Stimulated activated CD4-positive, alpha-beta T cell treated with anti-CD3 and anti-CD28 coated beads, Interleukin-15, amount 100 ng/mL, for 24 hours (primary cell): ENCODE data around the gene COMMD7.
"Not testable (repeated sequence)": the region's sequence is repeated elsewhere in the genome, so short reads cannot be mapped to it uniquely, and the experiment has no call there.

Source experiments
- DNase-seq: peaks from one replicate; pipeline ENCODE4 v3.0.0-alpha.2; 2020

The COMMD7 gene

DNA sequence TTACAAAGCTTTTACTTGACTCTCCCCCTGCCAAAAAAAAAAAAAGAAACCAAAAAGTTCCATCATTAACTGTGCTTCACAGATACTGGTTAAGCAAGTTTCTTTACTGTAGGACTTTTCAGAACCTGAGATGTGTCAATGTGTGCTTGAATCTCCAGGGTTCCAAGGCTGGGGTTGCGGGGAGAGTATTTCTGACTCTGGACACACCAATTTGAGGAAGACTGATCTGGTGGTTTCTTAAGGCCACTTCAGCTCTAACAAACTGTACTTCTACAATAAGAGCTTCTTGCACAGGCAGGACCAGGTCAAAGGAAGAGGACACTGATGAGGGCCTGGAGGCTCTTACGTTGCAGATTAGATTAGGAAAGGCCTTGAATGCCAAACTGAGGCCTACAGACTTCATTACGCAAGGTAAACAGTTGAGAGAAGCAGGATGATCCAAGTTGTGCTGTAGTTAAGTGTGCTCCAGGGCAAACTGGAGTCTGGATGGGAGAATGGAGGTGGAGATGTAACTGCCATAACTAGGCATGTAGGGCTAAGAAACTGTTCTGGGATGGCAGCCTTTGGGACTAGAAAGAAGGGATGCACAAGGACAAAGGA, 24.4 kb downstream of the COMMD7 start:
- no peak for DNase-seq

DNA sequence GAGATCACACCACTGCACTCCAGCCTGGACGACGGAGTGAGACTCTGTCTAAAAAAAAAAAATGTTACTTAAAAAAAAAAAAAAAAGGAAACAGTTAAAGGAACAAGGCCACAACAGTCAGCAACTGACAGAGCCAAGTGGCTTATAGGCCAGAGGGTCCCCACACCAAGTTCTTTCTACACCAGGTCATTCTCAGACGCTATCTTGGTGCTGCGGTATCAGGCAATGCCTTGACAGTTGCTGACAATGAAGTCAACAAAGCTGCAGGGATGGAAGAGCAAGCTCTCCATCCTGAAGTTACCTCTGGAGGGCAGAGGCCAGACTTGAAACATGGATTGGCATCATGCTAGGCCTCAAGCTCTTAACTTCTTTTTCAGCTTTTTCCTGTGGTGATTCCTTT, 31.9 kb downstream of the COMMD7 start:
- DNase-seq, result no peak

DNA sequence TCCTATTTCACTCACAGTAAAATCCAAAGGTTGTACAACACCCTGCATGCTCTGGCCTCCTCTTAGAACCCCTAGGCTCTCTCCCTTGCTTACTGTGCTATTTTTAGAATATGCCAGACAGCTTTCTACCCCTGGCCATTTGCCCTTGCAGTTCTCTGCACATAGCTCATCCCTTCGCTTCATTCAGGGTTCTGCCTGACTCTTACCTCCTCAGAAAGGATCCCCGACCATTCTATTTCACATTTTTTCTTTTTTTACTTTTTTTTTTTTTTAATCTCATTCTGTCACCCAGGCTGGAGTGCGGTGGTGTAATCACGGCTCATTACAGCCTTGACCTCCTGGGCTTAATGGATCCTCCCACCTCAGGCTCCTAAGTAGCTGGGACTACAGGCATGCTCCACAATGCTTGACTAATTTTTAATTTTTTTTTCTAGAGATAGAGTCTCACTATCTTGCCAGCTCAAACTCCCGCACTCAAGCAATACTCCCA, 33.6 kb downstream of the COMMD7 start:
- DNase-seq, result no peak

DNA sequence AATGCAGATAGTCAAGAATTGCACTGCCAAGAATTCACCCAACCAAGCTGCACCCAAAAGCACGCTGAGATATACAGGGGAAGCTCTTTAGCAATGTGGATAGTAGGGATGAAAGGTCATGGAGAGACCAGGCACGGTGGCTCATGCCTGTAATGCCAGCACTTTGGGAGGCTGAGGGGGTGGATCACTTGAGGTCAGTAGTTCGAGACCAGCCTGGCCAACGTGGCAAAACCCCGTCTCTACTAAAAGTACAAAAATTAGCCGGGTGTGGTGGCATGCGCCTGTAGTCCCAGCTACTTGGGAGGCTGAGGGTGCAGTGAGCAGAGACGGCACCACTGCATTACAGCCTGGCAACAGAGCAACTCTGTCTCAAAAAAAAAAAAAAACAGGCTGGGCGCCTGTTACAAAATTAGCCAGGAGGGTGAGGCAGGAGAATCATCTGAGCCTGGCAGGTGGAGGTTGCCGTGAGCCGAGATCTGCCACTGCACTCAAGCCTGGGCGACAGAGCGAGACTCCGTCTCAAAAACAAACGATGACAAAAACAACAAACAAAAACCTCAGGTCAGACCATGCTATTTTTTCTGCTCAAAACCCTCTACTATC, 34.1 kb downstream of the COMMD7 start:
- not testable (repeated sequence) for DNase-seq

DNA sequence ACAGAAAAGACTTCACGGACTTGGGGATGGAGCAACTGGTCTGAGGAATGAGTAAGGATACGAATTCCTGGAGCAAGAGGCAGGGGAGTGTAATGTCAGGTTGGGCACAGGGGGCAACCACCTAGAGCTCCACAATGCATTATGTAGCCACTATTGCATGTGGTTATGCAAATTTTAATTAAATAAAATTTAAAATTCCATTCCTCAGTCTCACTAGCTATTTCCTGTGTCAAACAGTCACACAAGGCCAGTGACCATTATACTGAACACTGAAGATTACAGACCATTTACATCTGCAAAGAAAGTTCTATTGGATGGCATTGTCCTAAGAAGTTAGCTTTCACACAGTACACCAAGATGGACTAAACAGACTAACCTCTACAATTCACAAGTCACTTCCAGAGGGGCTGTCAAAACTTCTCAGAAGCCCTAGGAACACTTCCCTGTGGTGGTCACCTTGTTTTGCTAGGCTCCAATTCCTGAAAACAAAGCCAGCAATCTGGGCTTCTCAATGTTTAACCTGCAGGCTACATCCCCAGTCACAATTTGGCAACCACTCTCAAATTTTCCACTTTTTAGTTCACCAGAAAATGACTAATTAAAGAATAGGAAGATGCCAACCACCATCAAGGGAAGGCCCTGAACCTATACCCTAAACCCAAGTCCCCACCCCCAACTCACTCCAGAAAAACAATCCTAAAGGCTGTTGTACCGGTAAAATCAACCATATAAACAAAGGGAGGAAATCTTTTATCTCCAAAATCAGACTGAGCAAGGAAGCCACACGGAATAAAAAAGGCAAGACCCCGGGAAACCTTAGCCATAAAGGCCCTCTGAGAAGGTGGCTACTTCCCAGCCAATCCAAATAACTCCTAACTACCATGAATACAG, 35.3 kb downstream of the COMMD7 start:
- DNase-seq, result no peak

DNA sequence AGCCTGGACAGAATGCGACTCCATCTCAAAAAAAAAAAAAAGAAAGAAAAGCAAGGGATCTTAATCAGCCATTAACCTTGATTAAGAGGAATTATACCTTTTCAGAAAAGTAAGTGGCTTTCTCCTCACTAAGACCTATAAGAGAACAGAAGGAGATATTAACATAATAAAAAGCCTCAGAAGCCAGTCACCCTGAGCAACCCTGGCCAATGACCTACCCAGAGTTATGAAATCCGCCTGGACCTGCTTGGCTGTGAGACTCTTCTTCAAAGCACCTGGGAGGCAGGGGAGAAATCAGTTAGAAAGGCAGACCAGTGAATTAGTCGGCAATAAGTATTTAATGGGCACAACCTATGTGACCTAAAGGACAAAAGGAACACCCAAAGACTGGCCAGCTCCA, 36.8 kb downstream of the COMMD7 start:
- no peak for DNase-seq

DNA sequence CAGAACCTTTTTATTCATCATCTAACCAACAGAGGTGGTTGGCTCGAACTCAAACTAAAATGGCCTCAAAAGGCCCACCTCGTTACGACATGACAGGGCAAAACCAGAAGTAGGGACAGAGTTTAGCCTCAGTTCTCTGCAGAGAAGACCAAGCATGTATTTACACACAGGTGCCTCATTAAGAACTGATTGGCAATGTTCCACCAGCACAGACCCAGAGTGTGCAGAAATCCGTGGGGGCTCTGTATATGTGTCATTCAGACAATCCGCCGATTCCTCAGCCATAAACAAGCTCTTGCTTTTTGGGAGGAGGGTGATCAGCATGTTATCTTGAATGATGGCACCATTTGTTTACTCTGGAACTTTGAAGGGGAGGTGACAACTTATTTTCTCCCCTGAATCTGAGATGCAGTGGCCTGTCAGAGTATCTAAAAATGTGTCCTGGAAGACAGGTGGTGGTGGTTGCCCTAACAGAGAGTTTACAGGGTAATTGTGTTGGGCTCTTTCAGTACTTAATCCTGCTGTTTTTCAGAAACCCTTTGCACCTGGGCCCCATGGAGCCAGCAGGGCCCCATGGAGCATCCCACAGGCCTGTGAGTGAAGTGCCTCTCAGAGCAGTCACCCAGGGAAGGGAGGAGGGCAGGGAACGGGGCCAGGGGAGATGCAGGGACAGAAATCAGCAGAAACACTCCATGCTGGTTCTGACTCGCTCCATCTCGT, 40.4 kb downstream of the COMMD7 start:
- no peak for DNase-seq

DNA sequence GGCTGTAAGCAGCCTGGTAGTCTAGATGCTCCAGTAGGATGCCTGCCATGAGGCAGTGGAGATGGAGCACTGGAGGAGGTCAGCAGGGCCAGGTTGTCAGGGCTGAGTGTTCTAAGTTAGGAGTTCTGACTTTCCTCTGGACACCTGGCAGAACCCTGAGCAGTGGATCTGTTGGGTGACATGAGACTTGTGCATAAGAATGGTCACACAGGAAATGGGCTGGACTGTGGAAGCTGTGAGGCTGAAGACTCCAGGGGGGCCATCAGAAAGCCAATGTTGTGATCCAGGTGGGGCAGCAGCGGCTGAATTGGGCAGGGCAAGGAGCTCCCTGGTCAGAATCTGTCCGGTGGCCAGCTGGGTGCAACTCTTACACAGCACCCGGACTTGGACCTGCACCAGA, 45.7 kb downstream of the COMMD7 start:
- no peak for DNase-seq

DNA sequence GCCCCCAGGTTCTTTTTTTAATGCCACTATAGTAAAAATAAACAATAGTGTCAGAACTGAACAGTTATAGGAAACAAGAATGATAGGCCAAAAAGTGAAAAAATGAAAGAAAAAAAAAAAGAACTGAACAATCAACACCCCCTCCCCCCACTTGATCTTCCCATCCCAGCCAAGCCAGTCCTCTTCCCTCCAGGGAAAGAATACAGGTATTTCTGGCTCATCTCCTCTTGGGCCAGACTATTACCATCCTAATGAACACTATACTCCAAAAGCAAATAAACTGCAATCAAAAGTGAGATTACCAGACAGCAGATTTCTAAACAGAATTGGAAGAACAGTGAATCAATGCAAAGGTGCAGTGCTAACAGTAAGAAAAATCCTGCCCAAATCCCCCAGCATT, 48.2 kb downstream of the COMMD7 start:
- DNase-seq, result no peak

DNA sequence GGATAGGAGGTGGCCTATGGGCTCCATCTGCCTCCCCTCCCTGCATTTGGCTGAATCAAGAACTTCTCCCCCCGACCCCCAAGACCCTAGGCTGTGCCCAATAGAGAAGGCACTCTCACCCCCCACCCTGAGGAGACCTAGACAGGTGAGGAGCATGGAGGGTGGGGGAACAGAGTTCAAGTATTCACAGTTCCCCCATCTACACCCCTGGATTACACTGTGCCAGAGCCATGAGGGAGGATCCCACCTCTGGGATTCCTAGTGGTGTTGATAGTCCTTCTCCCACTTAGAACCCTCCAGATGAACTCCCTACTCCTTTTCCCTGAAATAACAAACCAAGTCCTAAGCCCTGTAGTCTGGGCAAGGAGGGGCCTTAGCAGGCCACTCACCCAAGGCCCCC, 54.3 kb downstream of the COMMD7 start:
- not testable (repeated sequence) for DNase-seq

DNA sequence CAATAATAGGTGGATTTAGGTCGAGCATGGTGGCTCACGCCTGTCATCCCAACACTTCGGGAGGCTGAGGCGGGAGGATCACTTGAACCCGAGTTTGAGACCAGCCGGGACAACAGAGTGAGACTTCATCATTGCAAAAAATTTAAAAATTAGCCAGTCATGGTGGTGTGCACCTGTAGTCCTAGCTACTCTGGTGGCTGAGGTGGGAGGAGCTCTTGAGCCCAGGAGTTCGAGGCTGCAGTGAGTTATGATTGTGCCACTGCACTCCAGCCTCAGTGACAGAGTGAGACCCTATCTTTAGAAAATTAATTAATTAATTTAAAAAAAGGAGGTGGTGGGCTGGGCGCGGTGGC, 56.1 kb downstream of the COMMD7 start:
- DNase-seq, result no peak

DNA sequence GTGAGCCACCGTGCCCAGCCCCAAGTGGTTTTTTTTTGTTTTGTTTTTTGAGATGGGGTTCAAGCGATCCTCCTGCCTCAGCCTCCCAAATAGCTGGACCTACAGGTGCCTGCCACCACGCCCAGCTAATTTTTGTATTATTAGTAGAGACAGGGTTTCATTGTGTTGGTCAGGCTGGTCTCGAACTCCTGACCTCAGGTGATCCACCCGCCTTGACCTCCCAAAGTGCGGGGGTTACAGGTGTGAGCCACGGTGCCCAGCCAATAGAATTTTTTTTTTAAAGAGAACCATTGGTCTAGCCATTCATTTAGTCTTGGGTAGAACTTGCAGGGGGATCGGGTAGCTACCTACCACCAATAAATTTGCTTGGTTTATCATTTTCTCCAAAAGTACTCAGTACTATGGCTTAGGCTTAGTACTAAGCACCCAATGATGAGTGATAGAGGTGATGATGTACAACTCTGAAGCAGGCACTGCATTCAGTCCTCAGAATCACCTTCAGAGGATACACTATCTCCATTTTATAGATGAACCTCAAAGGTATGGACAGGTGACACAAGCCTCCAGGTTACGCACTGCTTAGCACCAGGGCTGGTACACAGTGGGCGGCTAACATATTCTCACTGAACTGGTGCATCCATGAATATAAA, 56.6 kb downstream of the COMMD7 start:
- DNase-seq, result no peak

DNA sequence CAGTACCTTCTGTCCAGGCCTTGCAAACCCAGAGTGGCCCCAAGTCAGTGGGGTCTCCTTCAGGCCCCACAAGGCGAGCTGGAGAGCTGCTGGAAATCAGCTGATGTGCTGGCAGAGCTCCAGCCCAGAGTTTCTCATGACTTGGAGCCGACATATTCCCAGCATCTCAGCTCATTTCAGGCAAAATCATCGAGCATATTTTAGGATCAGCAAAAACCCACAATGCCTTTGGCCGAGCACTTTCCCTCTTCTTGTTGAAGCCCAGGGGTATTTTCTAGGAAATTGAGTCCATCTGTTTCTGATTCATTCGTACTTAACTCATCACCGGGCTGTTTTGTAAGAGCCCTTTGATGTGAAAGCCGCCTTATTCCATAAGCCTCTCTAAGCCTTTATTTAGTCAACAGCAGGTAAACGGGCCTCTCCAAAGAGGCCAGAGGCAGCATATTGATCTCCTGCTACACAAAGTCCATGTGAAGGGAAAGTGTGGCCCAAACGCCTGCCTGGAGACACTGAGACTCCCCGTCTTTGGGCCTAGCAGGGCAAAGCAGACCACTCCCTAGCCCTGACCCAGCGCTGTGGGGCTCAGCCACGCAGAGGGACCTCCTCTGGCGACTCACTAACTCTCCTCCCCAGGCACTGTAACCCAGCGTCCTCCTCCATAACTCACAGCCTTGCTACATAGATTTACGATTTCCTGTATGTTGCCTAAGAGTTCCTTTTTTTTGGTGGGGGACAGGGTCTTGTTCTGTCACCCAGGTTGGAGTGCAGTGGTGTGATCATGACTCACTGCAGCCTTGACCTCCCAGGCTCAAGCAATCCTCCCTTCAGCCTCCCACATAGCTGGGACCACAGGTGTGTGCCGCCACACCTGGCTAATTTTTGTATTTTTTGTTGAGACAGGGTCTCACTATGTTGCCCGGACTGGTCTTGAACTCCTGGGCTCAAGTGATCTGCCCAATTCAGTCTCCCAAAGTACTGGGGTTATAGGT, 57.4 kb downstream of the COMMD7 start:
- DNase-seq, result no peak

DNA sequence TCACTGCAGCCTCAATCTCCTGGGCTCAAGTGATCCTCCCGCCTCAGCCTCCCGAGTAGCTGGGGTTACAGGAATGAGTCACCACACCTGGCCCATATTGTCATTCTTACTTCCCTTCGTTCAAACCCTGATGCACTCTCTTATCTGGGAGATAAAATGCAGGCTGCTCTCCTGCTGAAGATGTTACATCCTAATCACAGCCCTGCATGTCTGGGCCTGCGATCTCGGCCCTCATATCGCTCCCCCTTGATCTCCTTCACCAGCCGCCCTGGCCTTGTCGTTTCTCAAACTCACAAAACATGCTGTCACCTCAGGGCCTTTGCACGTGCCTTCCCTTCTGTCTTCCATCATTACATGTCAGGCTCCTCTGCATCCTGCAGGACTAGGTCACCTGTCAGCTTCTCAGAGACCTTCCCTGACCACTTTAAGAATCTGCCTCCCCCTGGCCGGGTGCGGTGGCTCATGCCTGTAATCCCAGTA, 60.7 kb downstream of the COMMD7 start:
- DNase-seq, result no peak

DNA sequence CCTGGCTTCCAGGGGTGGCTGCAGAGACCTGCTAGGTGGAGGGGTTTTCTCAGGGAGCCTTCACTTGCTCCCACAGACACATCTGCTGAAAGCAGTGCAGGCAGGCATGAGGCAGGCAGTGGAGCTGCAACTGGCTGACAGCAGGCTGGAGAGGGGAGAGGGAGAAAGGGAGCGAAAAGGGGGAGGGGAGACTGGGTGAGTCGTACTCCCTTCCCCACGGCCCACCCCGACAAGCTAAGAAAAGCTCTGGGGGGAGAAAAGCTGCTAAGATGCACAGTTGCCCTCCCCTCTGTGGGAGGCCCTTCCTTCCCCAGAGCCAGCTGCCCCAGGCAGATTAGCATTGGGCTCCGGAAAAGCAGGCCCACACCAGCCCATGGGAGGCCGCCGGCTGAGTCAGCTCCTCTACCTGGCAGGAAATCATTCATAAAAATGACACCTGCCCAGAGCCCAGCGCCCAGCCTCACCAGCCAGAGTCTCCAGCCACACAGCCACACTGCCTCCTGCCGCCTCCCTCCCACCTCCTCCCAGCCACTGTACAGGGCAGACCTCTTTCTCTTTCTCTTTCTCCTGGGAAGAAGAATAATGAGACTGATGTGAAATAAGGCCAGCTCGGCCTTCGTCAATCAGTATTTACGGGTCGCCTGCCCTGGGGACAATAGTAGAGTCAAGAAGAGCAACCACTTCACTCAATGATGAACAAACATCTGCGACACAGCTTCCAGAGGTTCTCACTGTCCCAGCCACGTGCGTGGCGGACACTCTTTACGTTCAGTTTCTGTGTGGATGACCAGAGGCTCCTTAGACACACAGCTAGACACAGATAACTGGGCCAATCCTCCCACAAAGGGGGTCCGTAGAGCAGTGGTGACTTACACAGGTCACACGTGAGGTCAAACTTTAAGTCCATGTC, 61.8 kb downstream of the COMMD7 start:
- DNase-seq, result peak; percentile 8

DNA sequence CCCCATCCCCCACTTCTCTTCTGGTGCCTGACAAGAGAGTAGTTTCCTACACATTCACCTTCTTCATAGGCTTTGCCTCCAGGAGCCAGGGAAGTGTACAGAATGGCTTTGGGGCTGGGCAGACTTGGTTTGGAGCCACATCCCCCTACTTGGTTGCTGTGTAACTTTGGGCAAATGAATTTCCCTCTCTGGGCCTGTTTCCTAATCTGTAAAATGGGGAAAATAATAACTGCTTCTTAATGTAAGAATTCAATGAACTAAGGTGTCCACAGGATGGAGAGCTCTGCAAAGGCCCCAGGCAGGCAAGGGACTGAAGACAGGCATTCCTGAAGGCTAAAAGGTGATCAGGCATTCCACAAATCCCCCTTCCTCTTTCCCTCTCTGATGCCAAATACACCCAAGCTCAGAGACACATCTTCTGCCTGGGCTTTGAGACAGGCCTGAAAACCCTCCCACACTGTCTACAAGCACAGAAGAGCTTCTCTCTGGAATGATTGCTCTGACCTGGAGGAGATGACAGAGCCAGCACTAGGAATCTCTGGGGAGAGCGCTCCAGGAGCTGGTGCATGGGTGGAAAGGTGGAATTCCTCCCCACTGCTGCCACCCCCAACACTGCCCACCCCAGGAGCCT, 62.6 kb downstream of the COMMD7 start:
- no peak for DNase-seq

DNA sequence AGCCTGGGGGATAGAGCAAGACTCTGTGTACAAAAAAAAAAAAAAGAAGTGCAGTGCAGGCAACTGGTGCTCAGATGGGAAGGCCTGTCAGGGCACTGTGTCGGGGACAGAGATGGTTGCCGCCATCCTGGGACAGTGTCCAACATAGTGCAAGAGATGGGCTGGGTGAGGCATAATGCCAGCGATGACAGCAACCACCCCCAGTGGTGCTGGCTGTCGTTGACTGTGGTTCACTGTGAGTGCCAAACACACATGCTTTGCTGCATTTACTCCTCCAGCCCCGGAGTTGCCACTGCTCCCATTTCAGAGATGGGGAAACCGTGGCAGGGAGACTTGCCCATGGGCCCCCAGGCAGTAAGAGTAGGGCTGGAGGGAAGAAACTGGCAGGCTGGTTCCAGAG, 64.3 kb downstream of the COMMD7 start:
- DNase-seq, result no peak

DNA sequence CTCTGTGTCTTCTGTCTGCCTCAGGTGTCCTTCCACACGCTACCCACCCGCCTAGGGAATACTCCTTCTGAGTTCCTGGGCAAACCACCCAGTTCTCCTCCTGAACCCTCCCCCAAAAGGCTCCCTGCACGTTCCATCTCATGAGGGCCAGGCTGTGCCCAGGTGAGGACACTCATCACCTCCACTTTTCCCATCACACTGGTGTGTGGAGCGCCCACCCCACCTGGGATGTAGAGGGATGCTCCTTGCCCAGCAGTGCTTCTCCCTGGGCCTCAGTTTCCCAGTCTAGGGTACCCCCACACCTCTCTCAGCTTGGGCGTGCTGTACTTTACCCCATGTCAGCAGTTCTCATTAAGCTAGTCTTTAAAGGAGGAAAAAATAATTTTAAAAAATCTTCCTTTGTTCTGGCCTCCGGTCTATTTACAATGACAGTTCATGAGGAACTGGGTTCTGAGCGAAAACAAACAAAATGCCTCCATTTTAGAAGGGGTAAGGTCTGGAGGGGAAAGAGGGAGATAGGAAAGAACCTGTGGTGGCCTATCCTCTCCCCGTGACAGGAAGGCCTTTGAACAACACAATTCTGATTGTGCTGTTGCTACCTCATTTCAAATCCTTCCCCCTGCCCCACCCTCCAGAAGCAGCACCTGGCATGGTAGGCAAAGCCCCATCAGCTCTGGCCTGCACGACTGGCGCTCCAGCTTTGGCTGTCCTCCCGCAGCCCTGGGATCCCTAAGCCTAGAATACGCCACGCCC, 67.9 kb downstream of the COMMD7 start:
- DNase-seq, result no peak

DNA sequence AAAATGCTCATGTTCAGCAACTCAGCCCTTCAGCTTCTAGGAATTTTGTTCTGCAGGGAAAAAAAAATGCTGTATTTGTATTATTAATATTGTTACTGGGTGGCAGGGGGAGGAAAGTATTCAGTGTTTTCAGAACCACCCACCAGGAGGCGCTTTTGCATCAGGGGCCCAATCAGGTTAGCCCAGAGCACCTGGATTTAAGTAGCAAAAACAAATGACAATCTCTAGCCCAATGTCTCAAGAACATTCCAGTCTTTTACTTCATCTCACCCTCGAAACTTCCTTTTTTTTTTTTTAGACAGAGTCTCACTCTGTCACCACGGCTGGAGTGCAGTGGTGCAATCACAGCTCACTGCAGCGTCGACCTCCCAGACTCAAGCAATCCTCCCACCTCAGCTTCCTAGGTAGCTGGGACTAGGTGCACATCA, 68.9 kb downstream of the COMMD7 start:
- DNase-seq, result peak; percentile 79
